GM23338 (cell line): ENCODE results near the gene DTNA.

Source experiments
- EZH2 ChIP-seq: fragments of 200-600 bp; sonication (generic); IDR thresholded peaks from one replicate; pipeline ENCODE4 v1.8.0; 2017; ENCODE audit warnings: antibody characterized with exemption, mild to moderate bottlenecking, low read depth; ENCODE audit not compliant: unreplicated experiment
- EZH2phosphoT487 ChIP-seq: fragments of 200-600 bp; sonication (generic); IDR thresholded peaks from one replicate; pipeline ENCODE4 v1.8.1; 2018; ENCODE audit warnings: antibody characterized with exemption; ENCODE audit not compliant: unreplicated experiment
- JUNB ChIP-seq: IDR thresholded peaks from one replicate; pipeline ENCODE4 v1.6.1; 2016; ENCODE audit warnings: antibody characterized with exemption; ENCODE audit not compliant: unreplicated experiment
- TF ChIP-seq, protein P1 (sequence below), 2 experiments: fragments of 200-600 bp in 1 of 2; sonication (generic) in 1 of 2; conservative IDR thresholded peaks; 2 replicates each; pipeline versions ENCODE4 v1.5.1 to v1.6.1; 2016 to 2017; ENCODE audit warnings: antibody characterized with exemption in 2 of 2, low read depth in 2 of 2, mild to moderate bottlenecking in 2 of 2, moderate library complexity in 1 of 2
- TF ChIP-seq, protein P2 (sequence below): IDR thresholded peaks from one replicate; pipeline ENCODE4 v1.6.1; 2018; ENCODE audit warnings: antibody characterized with exemption; ENCODE audit not compliant: unreplicated experiment

DNA sequence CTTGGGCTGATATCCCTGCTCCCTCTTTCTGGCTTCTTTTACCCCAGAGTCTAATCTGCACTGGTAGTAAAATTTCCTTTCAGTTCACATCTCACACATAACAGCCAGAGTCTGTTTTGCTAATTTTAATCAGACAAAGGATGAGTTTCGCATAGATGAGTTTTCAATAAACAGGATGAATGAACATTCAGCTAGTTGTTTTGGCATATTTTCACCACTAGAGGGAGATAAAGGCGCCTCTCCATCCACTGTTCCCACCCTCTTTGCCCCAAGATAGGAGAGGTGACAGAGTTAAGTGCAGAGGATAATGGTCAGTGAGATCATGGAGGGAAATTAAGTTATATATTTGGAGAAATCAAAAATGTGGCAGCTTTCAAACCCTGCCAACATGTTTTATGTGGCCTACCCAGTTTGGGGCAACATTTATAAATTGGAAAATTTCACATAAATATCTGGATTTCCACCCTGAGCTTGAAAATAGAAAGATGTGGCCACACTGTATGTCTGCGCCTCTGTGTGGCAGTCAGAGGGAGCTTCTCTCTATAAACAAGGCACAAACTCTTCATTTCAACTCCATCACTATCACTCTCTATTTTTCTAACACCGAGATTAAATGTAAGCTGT, 48.5 kb upstream of the DTNA start:
- TF ChIP-seq, protein P1, sequence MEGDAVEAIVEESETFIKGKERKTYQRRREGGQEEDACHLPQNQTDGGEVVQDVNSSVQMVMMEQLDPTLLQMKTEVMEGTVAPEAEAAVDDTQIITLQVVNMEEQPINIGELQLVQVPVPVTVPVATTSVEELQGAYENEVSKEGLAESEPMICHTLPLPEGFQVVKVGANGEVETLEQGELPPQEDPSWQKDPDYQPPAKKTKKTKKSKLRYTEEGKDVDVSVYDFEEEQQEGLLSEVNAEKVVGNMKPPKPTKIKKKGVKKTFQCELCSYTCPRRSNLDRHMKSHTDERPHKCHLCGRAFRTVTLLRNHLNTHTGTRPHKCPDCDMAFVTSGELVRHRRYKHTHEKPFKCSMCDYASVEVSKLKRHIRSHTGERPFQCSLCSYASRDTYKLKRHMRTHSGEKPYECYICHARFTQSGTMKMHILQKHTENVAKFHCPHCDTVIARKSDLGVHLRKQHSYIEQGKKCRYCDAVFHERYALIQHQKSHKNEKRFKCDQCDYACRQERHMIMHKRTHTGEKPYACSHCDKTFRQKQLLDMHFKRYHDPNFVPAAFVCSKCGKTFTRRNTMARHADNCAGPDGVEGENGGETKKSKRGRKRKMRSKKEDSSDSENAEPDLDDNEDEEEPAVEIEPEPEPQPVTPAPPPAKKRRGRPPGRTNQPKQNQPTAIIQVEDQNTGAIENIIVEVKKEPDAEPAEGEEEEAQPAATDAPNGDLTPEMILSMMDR (conservative IDR thresholded peaks at IDR 0.05; ENCODE audit: low read depth in 2 of 2): peak; percentile 80 to 99
- no peak for TF ChIP-seq JUNB
- TF ChIP-seq EZH2: no peak
- TF ChIP-seq EZH2phosphoT487: no peak
- TF ChIP-seq, protein P2, sequence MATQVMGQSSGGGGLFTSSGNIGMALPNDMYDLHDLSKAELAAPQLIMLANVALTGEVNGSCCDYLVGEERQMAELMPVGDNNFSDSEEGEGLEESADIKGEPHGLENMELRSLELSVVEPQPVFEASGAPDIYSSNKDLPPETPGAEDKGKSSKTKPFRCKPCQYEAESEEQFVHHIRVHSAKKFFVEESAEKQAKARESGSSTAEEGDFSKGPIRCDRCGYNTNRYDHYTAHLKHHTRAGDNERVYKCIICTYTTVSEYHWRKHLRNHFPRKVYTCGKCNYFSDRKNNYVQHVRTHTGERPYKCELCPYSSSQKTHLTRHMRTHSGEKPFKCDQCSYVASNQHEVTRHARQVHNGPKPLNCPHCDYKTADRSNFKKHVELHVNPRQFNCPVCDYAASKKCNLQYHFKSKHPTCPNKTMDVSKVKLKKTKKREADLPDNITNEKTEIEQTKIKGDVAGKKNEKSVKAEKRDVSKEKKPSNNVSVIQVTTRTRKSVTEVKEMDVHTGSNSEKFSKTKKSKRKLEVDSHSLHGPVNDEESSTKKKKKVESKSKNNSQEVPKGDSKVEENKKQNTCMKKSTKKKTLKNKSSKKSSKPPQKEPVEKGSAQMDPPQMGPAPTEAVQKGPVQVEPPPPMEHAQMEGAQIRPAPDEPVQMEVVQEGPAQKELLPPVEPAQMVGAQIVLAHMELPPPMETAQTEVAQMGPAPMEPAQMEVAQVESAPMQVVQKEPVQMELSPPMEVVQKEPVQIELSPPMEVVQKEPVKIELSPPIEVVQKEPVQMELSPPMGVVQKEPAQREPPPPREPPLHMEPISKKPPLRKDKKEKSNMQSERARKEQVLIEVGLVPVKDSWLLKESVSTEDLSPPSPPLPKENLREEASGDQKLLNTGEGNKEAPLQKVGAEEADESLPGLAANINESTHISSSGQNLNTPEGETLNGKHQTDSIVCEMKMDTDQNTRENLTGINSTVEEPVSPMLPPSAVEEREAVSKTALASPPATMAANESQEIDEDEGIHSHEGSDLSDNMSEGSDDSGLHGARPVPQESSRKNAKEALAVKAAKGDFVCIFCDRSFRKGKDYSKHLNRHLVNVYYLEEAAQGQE: no peak
